ENCODE measurements around the gene PPP6R2. TPM values are rescaled to one million over a fixed set of nuclear protein-coding genes. Genes with fewer than 3 reads are reported as not detected.
A peak's percentile ranks its signal among the peaks of the same experiment; 100 is the strongest.

The PPP6R2 gene
- total RNA-seq, 1 experiment from 2014 or later: 47.8 TPM

GRCh38 chr22:50341977-50342650 lies 1.0 kb upstream of the PPP6R2 start (continued):
- no peak for TF ChIP-seq ZNF281 (CRISPR knock-in tag; IDR thresholded peaks at IDR 0.05)
- no peak for TF ChIP-seq ZNF423 (CRISPR knock-in tag; IDR thresholded peaks at IDR 0.05)
- TF ChIP-seq CTCF (IDR thresholded peaks at IDR 0.05): peak; percentile 90
- TF ChIP-seq E2F5 (CRISPR knock-in tag; IDR thresholded peaks at IDR 0.05): no peak
- no peak for TF ChIP-seq ZNF121 (CRISPR knock-in tag; IDR thresholded peaks at IDR 0.05)

- H3K27me3 Mint-ChIP-seq (ENCODE audit: low read depth): peaks cover 11% of the 10 kb centered on the region
- no peaks in the 10 kb centered on the region for H3K9me3 Mint-ChIP-seq
- no peaks in the 10 kb centered on the region for H3K4me1 Mint-ChIP-seq
- no peak for ATAC-seq
- ChIA-PET POLR2A (no interaction called here), CTCF (no interaction called here)
- H3K36me3 Mint-ChIP-seq: no peaks in the 10 kb centered on the region
- no peak for DNase-seq (ENCODE audit: low spot score)
- no peak overlapping the region for H3K27ac Mint-ChIP-seq
- TF ChIP-seq E2F1 (CRISPR knock-in tag; IDR thresholded peaks at IDR 0.05): no peak
- TF ChIP-seq PREB (CRISPR knock-in tag; IDR thresholded peaks at IDR 0.05; ENCODE audit: borderline replicate concordance): no peak
- TF ChIP-seq KAT7 (CRISPR knock-in tag; IDR thresholded peaks at IDR 0.05; ENCODE audit: borderline replicate concordance): no peak
- TF ChIP-seq SMAD3 (CRISPR knock-in tag; IDR thresholded peaks at IDR 0.05; ENCODE audit: borderline replicate concordance): no peak
- no peak for TF ChIP-seq USF1 (CRISPR knock-in tag; IDR thresholded peaks at IDR 0.05)
- TF ChIP-seq ZBTB21 (CRISPR knock-in tag; IDR thresholded peaks at IDR 0.05; ENCODE audit: borderline replicate concordance): no peak
- no peak for TF ChIP-seq EMX1 (CRISPR knock-in tag; IDR thresholded peaks at IDR 0.05)
- no peak for TF ChIP-seq FOXJ3 (CRISPR knock-in tag; IDR thresholded peaks at IDR 0.05; ENCODE audit: borderline replicate concordance)
- no peak for TF ChIP-seq E2F4 (CRISPR knock-in tag; IDR thresholded peaks at IDR 0.05; ENCODE audit: borderline replicate concordance, low read depth)
- no peak for TF ChIP-seq USF2 (CRISPR knock-in tag; IDR thresholded peaks at IDR 0.05)
- TF ChIP-seq NR2C2 (CRISPR knock-in tag; IDR thresholded peaks at IDR 0.05): no peak
- TF ChIP-seq ZNF121 (CRISPR knock-in tag; IDR thresholded peaks at IDR 0.05): no peak
- TF ChIP-seq ATF3 (CRISPR knock-in tag; conservative IDR thresholded peaks at IDR 0.05): no peak
- TF ChIP-seq SOX15 (CRISPR knock-in tag; IDR thresholded peaks at IDR 0.05): no peak
- peak overlapping the region; percentile 24; the same call in 1 of the 2 replicates for H3K4me3 Mint-ChIP-seq
Measured at GRCh38 chr22:50343541-50343935, 411 bp downstream of the PPP6R2 start.
